Small intestine (tissue), 7 donors: ENCODE measurements around the gene STX10. TPM values are rescaled to one million over a fixed set of nuclear protein-coding genes. Genes with fewer than 3 reads are reported as not detected.
A peak's percentile ranks its signal among the peaks of the same experiment; 100 is the strongest.
"Not testable (repeated sequence)": the region's sequence is repeated elsewhere in the genome, so short reads cannot be mapped to it uniquely, and the experiment has no call there.

Source experiments
- DNase-seq, 2 donors: peaks; one replicate each; pipeline versions ENCODE4 v3.0.0 to v3.0.0-alpha.2; 2013
- FAIRE-seq: peaks from 2 replicates; lab custom pipeline; 2012; peaks lifted over from hg19 to GRCh38; lab: Jason Lieb, UNC
- H3K27ac ChIP-seq, 3 donors: one replicate each; pipeline ENCODE4 v1.5.1; 2013; ENCODE audit warnings: low read length in 2 of 3, mild to moderate bottlenecking in 2 of 3, control low read depth in 1 of 3, inconsistent platforms in 1 of 3, low read depth in 1 of 3, moderate library complexity in 1 of 3
- H3K27me3 ChIP-seq, 3 donors: one replicate each; pipeline ENCODE4 v1.6.1; 2013; ENCODE audit warnings: low read length in 3 of 3, inconsistent platforms in 1 of 3; ENCODE audit not compliant: control insufficient read depth in 3 of 3, insufficient read depth in 3 of 3
- H3K36me3 ChIP-seq, 3 donors: one replicate each; pipeline ENCODE4 v1.6.1; 2013; ENCODE audit warnings: low read length in 3 of 3, inconsistent platforms in 1 of 3, low read depth in 1 of 3, mild to moderate bottlenecking in 1 of 3, moderate library complexity in 1 of 3; ENCODE audit not compliant: control insufficient read depth in 3 of 3, insufficient read depth in 2 of 3
- H3K4me1 ChIP-seq, 3 donors: one replicate each; pipeline ENCODE4 v1.6.1; 2013; ENCODE audit warnings: low read length in 2 of 3, inconsistent platforms in 1 of 3, low read depth in 1 of 3, mild to moderate bottlenecking in 1 of 3, moderate library complexity in 1 of 3; ENCODE audit not compliant: control insufficient read depth in 3 of 3, insufficient read depth in 2 of 3
- H3K4me3 ChIP-seq, 3 donors: one replicate each; pipeline ENCODE4 v1.5.1; 2013; ENCODE audit warnings: low read length in 3 of 3, control low read depth in 1 of 3, inconsistent platforms in 1 of 3, low read depth in 1 of 3, mild to moderate bottlenecking in 1 of 3, moderate library complexity in 1 of 3
- H3K9me3 ChIP-seq, 2 donors: one replicate each; pipeline ENCODE4 v1.6.1; 2013; ENCODE audit warnings: low read depth in 1 of 2, low read length in 1 of 2; ENCODE audit not compliant: control insufficient read depth in 2 of 2, insufficient read depth in 1 of 2
- WGBS, 3 donors: extraction: QIAGEN DNeasy Blood & Tissue Kit; methylation state at CpG; one replicate each; pipeline ENCODE4 v1.1.7; 2013; 5-methylcytosine and 5-hydroxymethylcytosine counted together
- polyA plus RNA-seq, 4 donors: library from polyadenylated mRNA; stranded (reverse) in 3 of 4; unstranded in 1 of 4; fragments of 200-250 nt in 3 of 4; fragments of 120-200 nt in 1 of 4; gene quantifications; one replicate each; pipeline versions ENCODE4 v1.2.1 to v1.2.3, GENCODE V29; 2013
- donor health status: healthy with polysubstance abuse.
- donor health status: control.
- donor health status: control.
- donor health status: Bipolar disorder and iron deficiency.
- donor health status: healthy.

STX10 gene
- polyA plus RNA-seq, 4 donors: 46.3 to 162 (median 138) TPM

DNA sequence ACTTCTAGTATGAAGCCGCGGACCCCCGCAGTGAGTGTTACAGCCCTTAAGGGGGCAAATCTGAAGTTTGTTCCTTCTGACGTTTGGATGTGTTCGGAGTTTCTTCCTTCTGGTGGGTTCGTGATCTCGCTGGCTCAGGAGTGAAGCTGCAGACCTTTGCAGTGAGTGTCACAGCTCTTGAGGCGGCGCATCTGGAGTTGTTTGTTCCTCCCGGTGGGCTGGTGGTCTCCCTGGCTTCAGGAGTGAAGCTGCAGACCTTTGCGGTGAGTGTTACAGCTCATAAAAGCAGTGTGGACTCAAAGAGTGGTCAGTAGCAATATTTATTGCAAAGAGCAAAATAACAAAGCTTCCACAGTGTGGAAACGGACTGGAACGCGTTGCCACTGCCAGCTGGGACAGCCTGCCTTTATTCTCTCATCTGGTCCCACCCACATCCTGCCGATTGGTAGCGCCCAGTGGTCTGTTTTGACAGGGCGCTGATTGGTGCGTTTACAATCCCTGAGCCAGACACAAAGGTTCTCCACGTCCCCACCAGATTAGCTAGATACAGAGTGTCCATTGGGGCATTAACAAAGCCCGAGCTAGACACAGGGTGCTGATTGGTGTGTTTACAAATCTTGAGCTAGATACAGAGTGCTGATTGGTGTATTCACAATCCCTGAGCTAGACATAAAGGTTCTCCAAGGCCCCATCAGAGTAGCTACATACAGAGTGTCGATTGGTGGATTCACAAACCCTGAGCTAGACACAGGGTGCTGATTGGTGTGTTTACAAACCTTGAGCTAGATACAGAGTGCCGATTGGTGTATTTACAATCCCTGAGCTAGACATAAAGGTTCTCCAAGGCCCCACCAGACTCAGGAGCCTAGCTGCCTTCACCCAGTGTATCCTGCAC, 35.8 kb upstream of the STX10 start:
- H3K27me3 ChIP-seq, DNase-seq, H3K27ac ChIP-seq, H3K4me3 ChIP-seq, H3K36me3 ChIP-seq, H3K9me3 ChIP-seq, FAIRE-seq: not testable (repeated sequence)
- peaks cover 5 to 18% (median 7%) of the 10 kb centered on the region in 3 donors for H3K4me1 ChIP-seq
- 85 to 92% (median 90%) methylated on average over 22 of the region's 22 CpGs for WGBS, 3 donors

- DNase-seq, H3K4me3 ChIP-seq, H3K27ac ChIP-seq, H3K36me3 ChIP-seq, H3K4me1 ChIP-seq, H3K27me3 ChIP-seq, FAIRE-seq, H3K9me3 ChIP-seq: not testable (repeated sequence)
- 87 to 97% (median 93%) methylated on average over 23 of the region's 23 CpGs for WGBS, 3 donors
These were observed 34.8 kb upstream of the STX10 start for GRCh38 chr19:13184926-13185325.

- FAIRE-seq (no peak), DNase-seq (peak in 1 of 2 donors; percentile 38)
- no peaks in the 10 kb centered on the region for H3K27me3 ChIP-seq
- no peaks in the 10 kb centered on the region for H3K9me3 ChIP-seq
- H3K4me1 ChIP-seq: peaks cover 5 to 7% (median 6%) of the 10 kb centered on the region in 3 donors
- H3K36me3 ChIP-seq: no peaks in the 10 kb centered on the region
- WGBS, 3 donors: 15 to 24% (median 20%) methylated on average over 15 to 16 of the region's 16 CpGs
- peak overlapping the region in 1 of 3 donors; percentile 17 for H3K27ac ChIP-seq
- no peak overlapping the region for H3K4me3 ChIP-seq
These were observed 31.7 kb upstream of the STX10 start for GRCh38 chr19:13181747-13182388.

- H3K27me3 ChIP-seq, H3K4me1 ChIP-seq, H3K4me3 ChIP-seq, H3K27ac ChIP-seq, DNase-seq, H3K36me3 ChIP-seq, H3K9me3 ChIP-seq, FAIRE-seq: not testable (repeated sequence)
- 89 to 93% (median 92%) methylated on average over 10 of the region's 10 CpGs for WGBS, 3 donors
These were observed 28.1 kb upstream of the STX10 start for GRCh38 chr19:13178291-13178690.

DNA sequence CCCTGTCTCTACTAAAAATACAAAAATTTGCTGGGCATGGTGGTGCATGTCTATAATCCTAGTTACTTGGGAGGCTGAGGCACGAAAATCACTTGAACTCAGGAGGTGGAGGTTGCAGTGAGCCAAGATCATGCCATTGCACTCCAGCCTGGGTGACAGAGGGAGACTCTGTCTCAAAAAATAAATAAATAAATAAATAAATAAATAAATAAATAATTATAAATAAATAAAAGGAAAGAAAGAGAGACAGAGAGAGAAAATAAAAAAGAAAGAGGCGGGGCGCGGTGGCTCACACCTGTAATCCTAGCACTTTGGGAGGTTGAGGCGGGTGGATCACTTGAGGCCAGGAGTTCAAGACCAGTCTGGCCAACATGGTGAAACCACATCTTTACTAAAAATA, 27.4 kb upstream of the STX10 start:
- not testable (repeated sequence) for H3K27ac ChIP-seq, H3K9me3 ChIP-seq, H3K4me1 ChIP-seq, H3K27me3 ChIP-seq, FAIRE-seq, H3K36me3 ChIP-seq, DNase-seq, H3K4me3 ChIP-seq
- 90 to 97% (median 96%) methylated on average over 5 of the region's 5 CpGs for WGBS, 3 donors

DNA sequence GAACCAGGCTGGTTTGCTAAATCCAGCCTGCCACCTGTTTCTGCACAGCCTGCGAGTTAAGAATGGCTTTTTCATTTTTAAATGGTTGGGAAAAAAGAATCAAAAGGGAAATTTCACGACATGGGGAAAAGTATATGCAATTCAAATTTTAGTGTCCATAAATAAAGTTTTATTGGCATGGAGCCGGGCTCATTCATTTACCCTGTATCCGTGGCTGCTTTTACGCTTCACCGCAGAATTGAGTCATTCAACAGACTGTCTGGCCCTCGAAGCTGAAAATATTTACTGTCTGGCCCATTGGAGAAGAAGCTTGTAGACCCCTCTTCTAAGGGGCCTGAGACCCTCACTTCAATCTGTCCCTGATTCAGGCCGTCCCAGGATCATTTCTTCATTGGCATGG, 26.2 kb upstream of the STX10 start:
- no peak overlapping the region for H3K27ac ChIP-seq
- 85 to 86% (median 85%) methylated on average over 8 of the region's 8 CpGs for WGBS, 3 donors
- H3K4me1 ChIP-seq: peaks cover 0 to 9% (median 3%) of the 10 kb centered on the region in 3 donors
- peaks cover 0 to 14% (median 0%) of the 10 kb centered on the region in 3 donors for H3K36me3 ChIP-seq
- FAIRE-seq (no peak), DNase-seq (no peak)
- H3K4me3 ChIP-seq: no peak overlapping the region
- H3K27me3 ChIP-seq: no peaks in the 10 kb centered on the region
- no peaks in the 10 kb centered on the region for H3K9me3 ChIP-seq

- no peak for FAIRE-seq
- Histone ChIP-seq H3K36me3 (peaks cover 0 to 29% (median 0%) of the 10 kb centered on the region in 3 donors), H3K9me3 (no peaks in the 10 kb centered on the region), H3K4me1 (peaks cover 0 to 31% (median 8%) of the 10 kb centered on the region in 3 donors), H3K27ac (peak overlapping the region in 1 of 3 donors; percentile 18), H3K27me3 (no peaks in the 10 kb centered on the region), H3K4me3 (no peak overlapping the region)
- 81 to 83% (median 82%) methylated on average over 12 of the region's 12 CpGs for WGBS, 3 donors
- DNase-seq: no peak
These were observed 23.1 kb upstream of the STX10 start for GRCh38 chr19:13173139-13173737.
